Rectal smooth muscle tissue (tissue), 1 donor: ENCODE measurements around the gene SORCS2.

ENCODE experiments used
- H3K27ac ChIP-seq: one replicate; pipeline ENCODE4 v1.7.0; 2013; ENCODE audit warnings: low read depth, low read length, inconsistent platforms
- H3K27me3 ChIP-seq: one replicate; pipeline ENCODE4 v1.7.0; 2013; ENCODE audit warnings: low read length; ENCODE audit not compliant: control insufficient read depth, insufficient read depth
- H3K36me3 ChIP-seq: one replicate; pipeline ENCODE4 v1.7.0; 2013; ENCODE audit warnings: low read length; ENCODE audit not compliant: control insufficient read depth, insufficient read depth
- H3K4me1 ChIP-seq: one replicate; pipeline ENCODE4 v1.7.0; 2013; ENCODE audit warnings: low read length; ENCODE audit not compliant: control insufficient read depth, insufficient read depth
- H3K4me3 ChIP-seq: one replicate; pipeline ENCODE4 v1.7.0; 2013; ENCODE audit warnings: low read length
- H3K9ac ChIP-seq: one replicate; pipeline ENCODE4 v1.7.0; 2013; ENCODE audit warnings: low read length

Gene SORCS2

GRCh38 chr4:7487998-7488671 lies 295.8 kb downstream of the SORCS2 start:
- no peak overlapping the region for H3K4me3 ChIP-seq
- no peak overlapping the region for H3K27ac ChIP-seq
- H3K36me3 ChIP-seq: no peaks in the 10 kb centered on the region
- no peaks in the 10 kb centered on the region for H3K27me3 ChIP-seq
- no peak overlapping the region for H3K9ac ChIP-seq
- H3K4me1 ChIP-seq: no peaks in the 10 kb centered on the region

- Histone ChIP-seq H3K4me3 (no peak overlapping the region), H3K36me3 (no peaks in the 10 kb centered on the region), H3K9ac (no peak overlapping the region), H3K4me1 (no peaks in the 10 kb centered on the region), H3K27me3 (no peaks in the 10 kb centered on the region), H3K27ac (no peak overlapping the region)
Observed at GRCh38 chr4:7491915-7492314, 299.6 kb downstream of the SORCS2 start.

- no peak overlapping the region for H3K27ac ChIP-seq
- H3K27me3 ChIP-seq: no peaks in the 10 kb centered on the region
- no peak overlapping the region for H3K9ac ChIP-seq
Observed at GRCh38 chr4:7498446-7499200, 306.3 kb downstream of the SORCS2 start.

GRCh38 chr4:7499661-7500060 lies 307.3 kb downstream of the SORCS2 start:
- Histone ChIP-seq H3K9ac (no peak overlapping the region), H3K27ac (no peak overlapping the region), H3K4me3 (no peak overlapping the region), H3K4me1 (no peaks in the 10 kb centered on the region), H3K27me3 (no peaks in the 10 kb centered on the region), H3K36me3 (no peaks in the 10 kb centered on the region)

More at GRCh38 chr4:7498446-7499200, 306.3 kb downstream of the SORCS2 start:
- Histone ChIP-seq H3K4me3 (no peak overlapping the region), H3K4me1 (no peaks in the 10 kb centered on the region), H3K36me3 (no peaks in the 10 kb centered on the region)

- Histone ChIP-seq H3K9ac (no peak overlapping the region), H3K27me3 (peaks cover 2% of the 10 kb centered on the region), H3K27ac (no peak overlapping the region), H3K4me1 (no peaks in the 10 kb centered on the region), H3K36me3 (no peaks in the 10 kb centered on the region), H3K4me3 (no peak overlapping the region)
Observed at GRCh38 chr4:7500404-7500803, 308.1 kb downstream of the SORCS2 start.

GRCh38 chr4:7501314-7501713 lies 309.0 kb downstream of the SORCS2 start:
- Histone ChIP-seq H3K4me3 (no peak overlapping the region), H3K27ac (no peak overlapping the region), H3K4me1 (no peaks in the 10 kb centered on the region), H3K27me3 (peaks cover 2% of the 10 kb centered on the region), H3K36me3 (no peaks in the 10 kb centered on the region), H3K9ac (no peak overlapping the region)

- Histone ChIP-seq H3K36me3 (no peaks in the 10 kb centered on the region), H3K9ac (no peak overlapping the region)
Observed at GRCh38 chr4:7501873-7502272, 309.5 kb downstream of the SORCS2 start.

GRCh38 chr4:7503559-7504249 lies 311.4 kb downstream of the SORCS2 start:
- H3K27me3 ChIP-seq: peaks cover 2% of the 10 kb centered on the region
- no peak overlapping the region for H3K4me3 ChIP-seq
- H3K36me3 ChIP-seq: no peaks in the 10 kb centered on the region
- H3K27ac ChIP-seq: no peak overlapping the region
- H3K9ac ChIP-seq: no peak overlapping the region
- no peaks in the 10 kb centered on the region for H3K4me1 ChIP-seq

More at GRCh38 chr4:7501873-7502272, 309.5 kb downstream of the SORCS2 start:
- Histone ChIP-seq H3K4me3 (no peak overlapping the region), H3K27ac (no peak overlapping the region), H3K4me1 (no peaks in the 10 kb centered on the region), H3K27me3 (peaks cover 2% of the 10 kb centered on the region)

GRCh38 chr4:7505116-7505900 lies 313.0 kb downstream of the SORCS2 start:
- Histone ChIP-seq H3K9ac (no peak overlapping the region), H3K36me3 (no peaks in the 10 kb centered on the region), H3K27me3 (peaks cover 2% of the 10 kb centered on the region), H3K4me3 (no peak overlapping the region), H3K27ac (no peak overlapping the region), H3K4me1 (no peaks in the 10 kb centered on the region)

GRCh38 chr4:7506119-7506518 lies 313.8 kb downstream of the SORCS2 start:
- H3K9ac ChIP-seq: no peak overlapping the region
- H3K36me3 ChIP-seq: no peaks in the 10 kb centered on the region
- no peak overlapping the region for H3K4me3 ChIP-seq
- H3K4me1 ChIP-seq: no peaks in the 10 kb centered on the region
- no peak overlapping the region for H3K27ac ChIP-seq
- H3K27me3 ChIP-seq: peaks cover 2% of the 10 kb centered on the region

- no peak overlapping the region for H3K27ac ChIP-seq
- no peaks in the 10 kb centered on the region for H3K36me3 ChIP-seq
- H3K9ac ChIP-seq: no peak overlapping the region
- peaks cover 2% of the 10 kb centered on the region for H3K27me3 ChIP-seq
- no peaks in the 10 kb centered on the region for H3K4me1 ChIP-seq
- H3K4me3 ChIP-seq: no peak overlapping the region
Observed at GRCh38 chr4:7506572-7506971, 314.2 kb downstream of the SORCS2 start.

- Histone ChIP-seq H3K36me3 (no peaks in the 10 kb centered on the region), H3K9ac (no peak overlapping the region), H3K4me3 (no peak overlapping the region), H3K27ac (no peak overlapping the region), H3K4me1 (no peaks in the 10 kb centered on the region), H3K27me3 (peaks cover 2% of the 10 kb centered on the region)
Observed at GRCh38 chr4:7507381-7507780, 315.0 kb downstream of the SORCS2 start.
